Measurements from ENCODE around the gene CALM3. TPM values are rescaled to one million over a fixed set of nuclear protein-coding genes. Genes with fewer than 3 reads are reported as not detected.

CALM3 gene
- total and polyA plus RNA-seq, 2 of the 13 experiments (the other 11 are each of a cell fraction or from before 2014, with no cell fraction given): 239 to 258 TPM

DNA sequence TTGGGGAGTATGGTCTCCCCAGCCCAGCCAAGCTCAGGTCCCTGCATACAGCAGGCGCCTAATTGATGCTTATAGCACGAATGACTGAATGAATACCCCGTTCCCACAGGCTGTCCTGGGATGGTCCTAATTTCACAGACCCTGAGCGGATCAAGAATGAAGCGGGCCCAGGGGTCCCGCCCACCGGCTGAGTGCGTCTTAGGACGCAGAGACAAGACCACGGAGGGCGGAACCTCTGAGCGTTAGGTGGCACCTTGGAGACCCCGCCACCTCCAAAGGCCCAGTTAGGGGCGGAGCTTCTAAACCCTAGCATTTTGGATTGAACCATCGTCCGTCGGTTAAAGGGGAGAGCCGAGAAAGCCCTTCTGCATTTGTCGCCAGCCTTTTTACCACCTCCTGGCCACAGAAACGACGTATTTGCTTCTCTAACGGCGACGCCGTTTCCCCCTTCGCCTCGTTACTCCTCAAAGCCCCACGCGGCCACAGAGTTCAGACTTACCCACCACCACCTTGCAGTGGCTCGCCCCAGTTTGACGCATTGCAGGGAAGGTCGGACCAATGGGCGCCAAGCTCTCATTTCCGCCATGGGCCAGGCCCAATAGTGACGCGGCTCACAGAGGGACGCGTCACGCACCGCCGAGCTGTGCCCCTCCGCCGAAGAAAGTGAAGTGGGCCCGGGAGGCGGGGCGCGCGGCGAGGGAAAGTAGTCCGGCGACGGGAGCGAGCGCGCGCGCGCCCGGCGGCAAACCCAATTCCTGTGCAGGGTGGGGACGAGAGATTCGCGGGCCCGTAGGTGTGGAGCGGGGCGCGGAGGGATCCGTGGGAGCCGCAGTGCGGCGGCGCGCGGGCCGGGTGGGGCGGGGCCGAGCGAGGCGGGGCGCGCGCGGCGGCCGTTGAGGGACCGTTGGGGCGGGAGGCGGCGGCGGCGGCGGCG, 479 bp upstream of the CALM3 start (continued):
- TF ChIP-seq ZFP37 (CRISPR knock-in tag; IDR thresholded peaks at IDR 0.05; ENCODE audit: borderline replicate concordance) (no peak; the same call in 1 of the 2 replicates), ZNF451 (CRISPR knock-in tag; IDR thresholded peaks at IDR 0.05) (peak; percentile 54; the same call in 1 of the 2 replicates), DNMT3B (CRISPR knock-in tag; conservative IDR thresholded peaks at IDR 0.05) (no peak), ZNF747 (CRISPR knock-in tag; IDR thresholded peaks at IDR 0.05; ENCODE audit: borderline replicate concordance) (peak; percentile 91), REPIN1 (CRISPR knock-in tag; IDR thresholded peaks at IDR 0.05; ENCODE audit: borderline replicate concordance, low read depth) (peak; percentile 60; the same call in 1 of the 2 replicates), ZNF354B (CRISPR knock-in tag; IDR thresholded peaks at IDR 0.05) (no peak), TRIM24 (CRISPR knock-in tag; IDR thresholded peaks at IDR 0.05) (no peak), TCF7L2 (IDR thresholded peaks at IDR 0.05; ENCODE audit: low read depth, low read length) (no peak), SATB2 (CRISPR knock-in tag; IDR thresholded peaks at IDR 0.05) (0 out of 2 replicates have a peak, but pooled peaks have one; percentile 17), SMAD1 (CRISPR knock-in tag; IDR thresholded peaks at IDR 0.05; ENCODE audit: borderline replicate concordance, low read depth) (no peak), RBM22 (optimal IDR thresholded peaks at IDR 0.05; ENCODE audit: low read length) (no peak)
- TF ChIP-seq, protein P1, sequence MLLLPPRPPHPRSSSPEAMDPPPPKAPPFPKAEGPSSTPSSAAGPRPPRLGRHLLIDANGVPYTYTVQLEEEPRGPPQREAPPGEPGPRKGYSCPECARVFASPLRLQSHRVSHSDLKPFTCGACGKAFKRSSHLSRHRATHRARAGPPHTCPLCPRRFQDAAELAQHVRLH (CRISPR knock-in tag; IDR thresholded peaks at IDR 0.05; ENCODE audit: borderline replicate concordance, low read depth): peak; percentile 95; the same call in 1 of the 2 replicates
- TF ChIP-seq, protein P2, sequence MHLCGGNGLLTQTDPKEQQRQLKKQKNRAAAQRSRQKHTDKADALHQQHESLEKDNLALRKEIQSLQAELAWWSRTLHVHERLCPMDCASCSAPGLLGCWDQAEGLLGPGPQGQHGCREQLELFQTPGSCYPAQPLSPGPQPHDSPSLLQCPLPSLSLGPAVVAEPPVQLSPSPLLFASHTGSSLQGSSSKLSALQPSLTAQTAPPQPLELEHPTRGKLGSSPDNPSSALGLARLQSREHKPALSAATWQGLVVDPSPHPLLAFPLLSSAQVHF (CRISPR knock-in tag; IDR thresholded peaks at IDR 0.05): no peak
- TF ChIP-seq, protein P3, sequence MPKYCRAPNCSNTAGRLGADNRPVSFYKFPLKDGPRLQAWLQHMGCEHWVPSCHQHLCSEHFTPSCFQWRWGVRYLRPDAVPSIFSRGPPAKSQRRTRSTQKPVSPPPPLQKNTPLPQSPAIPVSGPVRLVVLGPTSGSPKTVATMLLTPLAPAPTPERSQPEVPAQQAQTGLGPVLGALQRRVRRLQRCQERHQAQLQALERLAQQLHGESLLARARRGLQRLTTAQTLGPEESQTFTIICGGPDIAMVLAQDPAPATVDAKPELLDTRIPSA (CRISPR knock-in tag; IDR thresholded peaks at IDR 0.05; ENCODE audit: borderline replicate concordance): no peak
- TF ChIP-seq, protein P4, sequence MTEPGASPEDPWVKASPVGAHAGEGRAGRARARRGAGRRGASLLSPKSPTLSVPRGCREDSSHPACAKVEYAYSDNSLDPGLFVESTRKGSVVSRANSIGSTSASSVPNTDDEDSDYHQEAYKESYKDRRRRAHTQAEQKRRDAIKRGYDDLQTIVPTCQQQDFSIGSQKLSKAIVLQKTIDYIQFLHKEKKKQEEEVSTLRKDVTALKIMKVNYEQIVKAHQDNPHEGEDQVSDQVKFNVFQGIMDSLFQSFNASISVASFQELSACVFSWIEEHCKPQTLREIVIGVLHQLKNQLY (CRISPR knock-in tag; IDR thresholded peaks at IDR 0.05): no peak
- TF ChIP-seq, protein P5, sequence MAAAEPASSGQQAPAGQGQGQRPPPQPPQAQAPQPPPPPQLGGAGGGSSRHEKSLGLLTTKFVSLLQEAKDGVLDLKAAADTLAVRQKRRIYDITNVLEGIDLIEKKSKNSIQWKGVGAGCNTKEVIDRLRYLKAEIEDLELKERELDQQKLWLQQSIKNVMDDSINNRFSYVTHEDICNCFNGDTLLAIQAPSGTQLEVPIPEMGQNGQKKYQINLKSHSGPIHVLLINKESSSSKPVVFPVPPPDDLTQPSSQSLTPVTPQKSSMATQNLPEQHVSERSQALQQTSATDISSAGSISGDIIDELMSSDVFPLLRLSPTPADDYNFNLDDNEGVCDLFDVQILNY (CRISPR knock-in tag; conservative IDR thresholded peaks at IDR 0.05): peak; percentile 83
- TF ChIP-seq, protein P6, sequence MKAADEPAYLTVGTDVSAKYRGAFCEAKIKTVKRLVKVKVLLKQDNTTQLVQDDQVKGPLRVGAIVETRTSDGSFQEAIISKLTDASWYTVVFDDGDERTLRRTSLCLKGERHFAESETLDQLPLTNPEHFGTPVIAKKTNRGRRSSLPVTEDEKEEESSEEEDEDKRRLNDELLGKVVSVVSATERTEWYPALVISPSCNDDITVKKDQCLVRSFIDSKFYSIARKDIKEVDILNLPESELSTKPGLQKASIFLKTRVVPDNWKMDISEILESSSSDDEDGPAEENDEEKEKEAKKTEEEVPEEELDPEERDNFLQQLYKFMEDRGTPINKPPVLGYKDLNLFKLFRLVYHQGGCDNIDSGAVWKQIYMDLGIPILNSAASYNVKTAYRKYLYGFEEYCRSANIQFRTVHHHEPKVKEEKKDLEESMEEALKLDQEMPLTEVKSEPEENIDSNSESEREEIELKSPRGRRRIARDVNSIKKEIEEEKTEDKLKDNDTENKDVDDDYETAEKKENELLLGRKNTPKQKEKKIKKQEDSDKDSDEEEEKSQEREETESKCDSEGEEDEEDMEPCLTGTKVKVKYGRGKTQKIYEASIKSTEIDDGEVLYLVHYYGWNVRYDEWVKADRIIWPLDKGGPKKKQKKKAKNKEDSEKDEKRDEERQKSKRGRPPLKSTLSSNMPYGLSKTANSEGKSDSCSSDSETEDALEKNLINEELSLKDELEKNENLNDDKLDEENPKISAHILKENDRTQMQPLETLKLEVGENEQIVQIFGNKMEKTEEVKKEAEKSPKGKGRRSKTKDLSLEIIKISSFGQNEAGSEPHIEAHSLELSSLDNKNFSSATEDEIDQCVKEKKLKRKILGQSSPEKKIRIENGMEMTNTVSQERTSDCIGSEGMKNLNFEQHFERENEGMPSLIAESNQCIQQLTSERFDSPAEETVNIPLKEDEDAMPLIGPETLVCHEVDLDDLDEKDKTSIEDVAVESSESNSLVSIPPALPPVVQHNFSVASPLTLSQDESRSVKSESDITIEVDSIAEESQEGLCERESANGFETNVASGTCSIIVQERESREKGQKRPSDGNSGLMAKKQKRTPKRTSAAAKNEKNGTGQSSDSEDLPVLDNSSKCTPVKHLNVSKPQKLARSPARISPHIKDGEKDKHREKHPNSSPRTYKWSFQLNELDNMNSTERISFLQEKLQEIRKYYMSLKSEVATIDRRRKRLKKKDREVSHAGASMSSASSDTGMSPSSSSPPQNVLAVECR (CRISPR knock-in tag; IDR thresholded peaks at IDR 0.05; ENCODE audit: borderline replicate concordance): peak; percentile 87
- TF ChIP-seq, protein P7, sequence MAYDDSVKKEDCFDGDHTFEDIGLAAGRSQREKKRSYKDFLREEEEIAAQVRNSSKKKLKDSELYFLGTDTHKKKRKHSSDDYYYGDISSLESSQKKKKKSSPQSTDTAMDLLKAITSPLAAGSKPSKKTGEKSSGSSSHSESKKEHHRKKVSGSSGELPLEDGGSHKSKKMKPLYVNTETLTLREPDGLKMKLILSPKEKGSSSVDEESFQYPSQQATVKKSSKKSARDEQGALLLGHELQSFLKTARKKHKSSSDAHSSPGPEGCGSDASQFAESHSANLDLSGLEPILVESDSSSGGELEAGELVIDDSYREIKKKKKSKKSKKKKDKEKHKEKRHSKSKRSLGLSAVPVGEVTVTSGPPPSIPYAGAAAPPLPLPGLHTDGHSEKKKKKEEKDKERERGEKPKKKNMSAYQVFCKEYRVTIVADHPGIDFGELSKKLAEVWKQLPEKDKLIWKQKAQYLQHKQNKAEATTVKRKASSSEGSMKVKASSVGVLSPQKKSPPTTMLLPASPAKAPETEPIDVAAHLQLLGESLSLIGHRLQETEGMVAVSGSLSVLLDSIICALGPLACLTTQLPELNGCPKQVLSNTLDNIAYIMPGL (CRISPR knock-in tag; IDR thresholded peaks at IDR 0.05; ENCODE audit: borderline replicate concordance in 1 of 2, low read depth in 1 of 2): peak; percentile 75 to 81; a peak in 2 of 4 replicates

Data from HepG2 (cell line).